Myometrial cell (primary cell): ENCODE results near the gene ZSWIM8. TPM values are rescaled to one million over a fixed set of nuclear protein-coding genes. Genes with fewer than 3 reads are reported as not detected.

Source experiments
- total RNA-seq: library from RNA; depleted of rRNA; stranded (reverse); fragments of >200 nt; gene quantifications from 2 replicates; pipeline ENCODE4 v1.2.3, GENCODE V29; 2015

ZSWIM8 gene
- total RNA-seq, result 54.8 and 57.4 TPM in 2 replicates

GRCh38 chr10:73785211-73785720, at the start of gene ZSWIM8:
ZSWIM8 (plus strand) TSS chr10:73785606; CDS start chr10:73785879, 273 bp downstream.

GRCh38 chr10:73743905-73744663, 41.3 kb upstream of the ZSWIM8 start, which contains the start of gene SEC24C:
SEC24C (plus strand) TSS chr10:73744372; CDS start chr10:73746833, 2,461 bp downstream.

GRCh38 chr10:73781879-73782748, 3.3 kb upstream of the ZSWIM8 start, which contains the start of gene CHCHD1:
CHCHD1 (plus strand) TSS chr10:73782048; CDS start chr10:73782076, 28 bp downstream.

Other genes starting within 250 kb of the ZSWIM8 start
- gene USP54, start 194.3 kb upstream of the ZSWIM8 start, total RNA-seq, result 17.9 and 23.4 TPM in 2 replicates
- 0.53 TPM in 1 of 2 replicates, not detected in the other for gene MYOZ1, start 144.1 kb upstream of the ZSWIM8 start, total RNA-seq
- gene SYNPO2L, start 129.6 kb upstream of the ZSWIM8 start, total RNA-seq, result under 0.01 and 0.18 TPM in 2 replicates
- 1.6 TPM in 1 of 2 replicates, not detected in the other for gene AGAP5, start 87.5 kb upstream of the ZSWIM8 start, total RNA-seq
- 67.7 and 68.9 TPM in 2 replicates for gene SEC24C, start 41.2 kb upstream of the ZSWIM8 start, total RNA-seq
- 37.2 and 39.2 TPM in 2 replicates for gene CHCHD1, start 3.6 kb upstream of the ZSWIM8 start, total RNA-seq
- 21.9 and 27.3 TPM in 2 replicates for gene NDST2, start 26.0 kb downstream of the ZSWIM8 start, total RNA-seq
- gene CAMK2G, start 88.9 kb downstream of the ZSWIM8 start, total RNA-seq, result 21.4 and 23.6 TPM in 2 replicates
- 14.9 and 25.1 TPM in 2 replicates for gene PLAU, start 125.5 kb downstream of the ZSWIM8 start, total RNA-seq
- 120 and 126 TPM in 2 replicates for gene VCL, start 212.5 kb downstream of the ZSWIM8 start, total RNA-seq